CD14-positive monocyte (primary cell): Measurements from ENCODE around the gene PRSS50. TPM values are rescaled to one million over a fixed set of nuclear protein-coding genes. Genes with fewer than 3 reads are reported as not detected.

Experiments
- DNase-seq, 3 donors: peaks; one replicate each; pipeline ENCODE4 v3.0.0-alpha.2; 2011 to 2022
- H2AFZ ChIP-seq: 2 replicates; pipeline ENCODE4 v1.6.0; 2012; ENCODE audit warnings: mild to moderate bottlenecking, low read depth, low read length, inconsistent platforms; ENCODE audit not compliant: insufficient read depth, poor library complexity, severe bottlenecking
- H3K27ac ChIP-seq, 2 donors: 1 replicate in 1 of 2; 2 replicates in 1 of 2; pipeline ENCODE4 v1.5.1; 2012 to 2013; ENCODE audit warnings: low read length in 2 of 2, control low read depth in 1 of 2, inconsistent platforms in 1 of 2, low read depth in 1 of 2, mild to moderate bottlenecking in 1 of 2
- H3K27me3 ChIP-seq, 2 donors: one replicate each; pipeline versions ENCODE4 v1.6.0 to v1.6.1; 2011 to 2013; ENCODE audit warnings: low read length in 2 of 2; ENCODE audit not compliant: control insufficient read depth in 2 of 2, insufficient read depth in 2 of 2
- H3K36me3 ChIP-seq, 2 donors: replicated peaks in 1 of 2; 1 replicate in 1 of 2; 2 replicates in 1 of 2; pipeline versions ENCODE4 v1.5.1 to v1.6.1; 2012 to 2013; ENCODE audit warnings: low read length in 2 of 2, control low read depth in 1 of 2, inconsistent platforms in 1 of 2, mild to moderate bottlenecking in 1 of 2; ENCODE audit not compliant: insufficient read depth in 2 of 2, control insufficient read depth in 1 of 2
- H3K4me1 ChIP-seq, 2 donors: 1 replicate in 1 of 2; 2 replicates in 1 of 2; pipeline versions ENCODE4 v1.5.1 to v1.6.1; 2012 to 2013; ENCODE audit warnings: low read length in 2 of 2, control low read depth in 1 of 2, inconsistent platforms in 1 of 2, mild to moderate bottlenecking in 1 of 2, moderate library complexity in 1 of 2; ENCODE audit not compliant: insufficient read depth in 2 of 2, control insufficient read depth in 1 of 2
- H3K4me2 ChIP-seq: replicated peaks from 2 replicates; pipeline ENCODE3; 2012; ENCODE audit warnings: low read length, moderate library complexity, mild to moderate bottlenecking; ENCODE audit not compliant: poor library complexity, severe bottlenecking; ENCODE audit errors: extremely low read depth
- H3K4me3 ChIP-seq, 3 experiments: fragments of 200-600 bp in 1 of 3; sonication (generic) in 1 of 3; replicated peaks in 1 of 3; 1 replicate in 2 of 3; 2 replicates in 1 of 3; pipeline ENCODE4 v1.5.1; 2011 to 2013; ENCODE audit warnings: low read length in 3 of 3, mild to moderate bottlenecking in 3 of 3, control low read depth in 2 of 3, low read depth in 2 of 3, inconsistent platforms in 1 of 3, moderate library complexity in 1 of 3
- H3K79me2 ChIP-seq: 2 replicates; pipeline ENCODE4 v1.6.0; 2012; ENCODE audit warnings: mild to moderate bottlenecking, control low read depth, inconsistent platforms, low read length, moderate library complexity; ENCODE audit not compliant: insufficient read depth
- H3K9ac ChIP-seq: 2 replicates; pipeline ENCODE4 v1.6.0; 2017; ENCODE audit warnings: low read length, mild to moderate bottlenecking; ENCODE audit not compliant: insufficient read depth, poor library complexity, severe bottlenecking
- H3K9me3 ChIP-seq, 2 donors: replicated peaks in 1 of 2; 1 replicate in 1 of 2; 2 replicates in 1 of 2; pipeline versions ENCODE4 v1.5.1 to v1.6.1; 2012 to 2013; ENCODE audit warnings: low read length in 2 of 2, control low read depth in 1 of 2; ENCODE audit not compliant: control insufficient read depth in 1 of 2, insufficient read depth in 1 of 2
- H4K20me1 ChIP-seq: 2 replicates; pipeline ENCODE4 v1.6.0; 2012; ENCODE audit warnings: mild to moderate bottlenecking, low read length, control low read depth, moderate library complexity; ENCODE audit not compliant: insufficient read depth
- H3K27ac Mint-ChIP-seq, 7 donors: one replicate each; pipeline ENCODE4 v1.8.0; 2020; ENCODE audit warnings: mild to moderate bottlenecking in 7 of 7, mixed read lengths in 7 of 7, moderate library complexity in 6 of 7, inconsistent platforms in 2 of 7
- H3K27me3 Mint-ChIP-seq, 3 donors: one replicate each; pipeline ENCODE4 v1.8.0; 2021 to 2022; ENCODE audit warnings: low read depth in 3 of 3, mild to moderate bottlenecking in 3 of 3, mixed read lengths in 3 of 3, moderate library complexity in 3 of 3, inconsistent platforms in 1 of 3
- H3K36me3 Mint-ChIP-seq, 2 donors: one replicate each; pipeline ENCODE4 v1.8.0; 2020; ENCODE audit warnings: mixed read lengths in 2 of 2, inconsistent platforms in 1 of 2, mild to moderate bottlenecking in 1 of 2
- H3K4me1 Mint-ChIP-seq: one replicate; pipeline ENCODE4 v1.8.0; 2020; ENCODE audit warnings: mild to moderate bottlenecking, mixed read lengths
- H3K4me3 Mint-ChIP-seq, 2 donors: one replicate each; pipeline ENCODE4 v1.8.0; 2020; ENCODE audit warnings: mild to moderate bottlenecking in 2 of 2, mixed read lengths in 2 of 2, moderate library complexity in 1 of 2
- H3K9me3 Mint-ChIP-seq, 7 donors: one replicate each; pipeline ENCODE4 v1.8.0; 2020 to 2022; ENCODE audit warnings: mixed read lengths in 7 of 7, mild to moderate bottlenecking in 6 of 7, moderate library complexity in 6 of 7, inconsistent platforms in 2 of 7
- WGBS: methylation state at CpG from one replicate; pipeline ENCODE4 v1.1.5; 2013; ENCODE audit warnings: missing lambda C conversion rate; ENCODE audit not compliant: insufficient coverage; 5-methylcytosine and 5-hydroxymethylcytosine counted together
- intact Hi-C, 2 donors: fragments of 100-400 bp; cut with micrococcal nuclease; formaldehyde crosslinking; loops; one replicate each; pipeline versions ENCODE4 v1.15.0 to v1.15.1; 2023
- polyA plus RNA-seq, 3 donors: library from polyadenylated mRNA; depleted of rRNA in 1 of 3; unstranded in 2 of 3; stranded (reverse) in 1 of 3; fragments of 300-500 nt in 2 of 3; fragments of >200 nt in 1 of 3; fragmentation: Illumina TruSeq in 2 of 3; gene quantifications; 1 replicate in 2 of 3; 2 replicates in 1 of 3; pipeline ENCODE4 v1.2.3, GENCODE V29; 2012 to 2021
- TF ChIP-seq, protein P1 (sequence below): fragments of 200-600 bp; IDR thresholded peaks from one replicate; pipeline ENCODE4 v1.8.0; 2022; ENCODE audit warnings: antibody characterized with exemption, mild to moderate bottlenecking

The PRSS50 gene
- polyA plus RNA-seq, 3 donors: not detected

DNA sequence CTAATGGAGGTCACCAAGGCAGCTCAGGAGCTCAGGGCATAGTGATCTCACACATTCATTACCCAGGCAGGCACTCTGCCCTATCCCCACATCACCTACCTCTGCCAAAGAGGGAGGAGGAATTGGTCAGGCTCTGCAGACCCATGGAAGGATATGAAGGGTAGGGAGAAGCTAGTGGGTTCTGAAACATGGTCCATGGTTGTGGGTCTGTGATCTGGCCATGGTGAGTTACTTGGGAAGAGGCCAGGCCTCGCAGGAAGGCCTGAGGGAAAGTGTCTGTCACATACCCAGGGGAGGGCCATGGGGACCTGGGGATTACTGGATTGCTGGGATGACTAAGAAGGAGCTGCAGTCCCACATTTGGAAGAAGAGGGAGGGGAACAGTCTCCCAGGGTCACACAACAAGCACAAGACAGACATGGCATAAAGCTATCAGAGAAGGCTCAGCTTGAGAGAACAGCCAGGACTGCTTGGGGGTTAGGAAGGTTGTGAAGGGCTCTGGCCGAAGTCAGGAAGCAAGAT is 1.4 kb upstream of the PRSS50 start:
- H3K27ac Mint-ChIP-seq: no peak overlapping the region
- H3K9ac ChIP-seq: no peak overlapping the region
- no peaks in the 10 kb centered on the region for H3K4me1 ChIP-seq
- H2AFZ ChIP-seq: no peak overlapping the region
- no peak overlapping the region for H3K27ac ChIP-seq
- DNase-seq: no peak
- H3K4me2 ChIP-seq: no peak overlapping the region
- no peaks in the 10 kb centered on the region for H3K79me2 ChIP-seq
- no peak overlapping the region for H3K4me3 ChIP-seq
- no peaks in the 10 kb centered on the region for H3K36me3 Mint-ChIP-seq
- H3K27me3 Mint-ChIP-seq: peaks cover 10 to 30% (median 17%) of the 10 kb centered on the region in 3 donors
- TF ChIP-seq, protein P1, sequence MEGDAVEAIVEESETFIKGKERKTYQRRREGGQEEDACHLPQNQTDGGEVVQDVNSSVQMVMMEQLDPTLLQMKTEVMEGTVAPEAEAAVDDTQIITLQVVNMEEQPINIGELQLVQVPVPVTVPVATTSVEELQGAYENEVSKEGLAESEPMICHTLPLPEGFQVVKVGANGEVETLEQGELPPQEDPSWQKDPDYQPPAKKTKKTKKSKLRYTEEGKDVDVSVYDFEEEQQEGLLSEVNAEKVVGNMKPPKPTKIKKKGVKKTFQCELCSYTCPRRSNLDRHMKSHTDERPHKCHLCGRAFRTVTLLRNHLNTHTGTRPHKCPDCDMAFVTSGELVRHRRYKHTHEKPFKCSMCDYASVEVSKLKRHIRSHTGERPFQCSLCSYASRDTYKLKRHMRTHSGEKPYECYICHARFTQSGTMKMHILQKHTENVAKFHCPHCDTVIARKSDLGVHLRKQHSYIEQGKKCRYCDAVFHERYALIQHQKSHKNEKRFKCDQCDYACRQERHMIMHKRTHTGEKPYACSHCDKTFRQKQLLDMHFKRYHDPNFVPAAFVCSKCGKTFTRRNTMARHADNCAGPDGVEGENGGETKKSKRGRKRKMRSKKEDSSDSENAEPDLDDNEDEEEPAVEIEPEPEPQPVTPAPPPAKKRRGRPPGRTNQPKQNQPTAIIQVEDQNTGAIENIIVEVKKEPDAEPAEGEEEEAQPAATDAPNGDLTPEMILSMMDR: no peak
- no peaks in the 10 kb centered on the region for H3K36me3 ChIP-seq
- H3K9me3 ChIP-seq: no peaks in the 10 kb centered on the region
- H3K27me3 ChIP-seq: no peaks in the 10 kb centered on the region
- peaks cover 0 to 4% (median 0%) of the 10 kb centered on the region in 7 donors for H3K9me3 Mint-ChIP-seq
- intact Hi-C loops: no loop called here
- H3K4me3 Mint-ChIP-seq: peak overlapping the region in 1 of 2 donors; percentile 25
- peaks cover 2% of the 10 kb centered on the region for H3K4me1 Mint-ChIP-seq
- no CpG with 5 or more reads among the region's 2 CpGs for WGBS
- H4K20me1 ChIP-seq: no peaks in the 10 kb centered on the region

DNA sequence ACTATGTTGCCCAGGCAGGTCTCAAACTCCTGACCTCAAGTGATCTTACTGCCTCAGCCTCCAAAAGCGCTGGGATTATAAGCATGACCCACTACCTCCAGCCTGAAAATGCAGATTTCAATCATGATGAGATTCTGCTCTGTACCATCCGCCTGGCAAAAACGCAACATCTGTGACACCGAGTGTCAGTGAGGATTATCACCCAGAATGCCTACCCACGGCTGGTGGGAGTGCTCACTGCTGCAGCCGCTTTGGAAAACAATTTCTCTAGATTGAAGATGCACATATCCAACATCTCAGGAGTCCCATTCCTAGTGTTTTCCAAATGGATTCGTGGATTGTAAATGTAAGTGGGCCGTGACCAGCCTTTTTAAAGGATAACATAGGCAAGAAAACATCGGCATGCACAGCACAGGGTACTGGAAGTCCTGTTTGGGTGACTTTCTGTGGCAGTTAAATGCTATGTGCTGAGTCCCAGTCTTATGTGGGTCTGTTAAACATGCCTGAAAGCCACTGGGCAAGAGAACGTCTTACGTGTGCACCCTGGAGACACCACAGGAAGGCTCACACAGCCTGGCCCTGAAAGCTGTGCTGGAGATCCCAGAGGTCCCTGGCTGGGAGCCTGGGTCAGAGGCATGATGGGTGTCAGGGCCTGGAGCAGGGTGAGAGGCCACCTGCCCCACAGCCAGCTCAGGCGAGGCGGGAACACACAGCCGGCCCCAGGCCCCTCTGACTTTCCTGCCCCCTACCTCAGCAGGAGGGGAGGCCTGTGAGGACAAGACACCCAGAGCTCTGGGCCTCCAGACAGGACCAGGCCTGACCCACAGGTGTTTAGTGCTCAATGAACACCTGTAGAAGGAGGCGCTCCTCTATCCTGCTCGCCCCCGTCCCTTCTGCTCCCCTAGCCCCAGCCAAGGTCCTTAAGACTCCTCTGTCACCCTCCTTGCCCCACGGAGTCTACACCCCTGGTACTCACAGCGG is 918 bp downstream of the PRSS50 start:
- intact Hi-C loops: no loop called here
- no peaks in the 10 kb centered on the region for H3K36me3 ChIP-seq
- Mint-ChIP-seq H3K9me3 (peaks cover 0 to 4% (median 0%) of the 10 kb centered on the region in 7 donors), H3K36me3 (no peaks in the 10 kb centered on the region), H3K4me3 (no peak overlapping the region), H3K27ac (no peak overlapping the region), H3K27me3 (peaks cover 5 to 22% (median 9%) of the 10 kb centered on the region in 3 donors), H3K4me1 (peaks cover 2% of the 10 kb centered on the region)
- TF ChIP-seq, protein P1: no peak
- no peak overlapping the region for H3K27ac ChIP-seq
- H3K9ac ChIP-seq: no peak overlapping the region
- H3K4me3 ChIP-seq: no peak overlapping the region
- no peaks in the 10 kb centered on the region for H3K4me1 ChIP-seq
- DNase-seq: no peak
- no peaks in the 10 kb centered on the region for H3K27me3 ChIP-seq
- no peaks in the 10 kb centered on the region for H3K79me2 ChIP-seq
- no peaks in the 10 kb centered on the region for H4K20me1 ChIP-seq
- H2AFZ ChIP-seq: no peak overlapping the region
- no peaks in the 10 kb centered on the region for H3K9me3 ChIP-seq
- no peak overlapping the region for H3K4me2 ChIP-seq
- 93% methylated on average over 14 of the region's 19 CpGs for WGBS
